Left ventricle myocardium inferior (tissue), 1 donor: ENCODE data around the gene KIRREL3. TPM values are rescaled to one million over a fixed set of nuclear protein-coding genes. Genes with fewer than 3 reads are reported as not detected.
"Not testable (repeated sequence)": the region's sequence is repeated elsewhere in the genome, so short reads cannot be mapped to it uniquely, and the experiment has no call there.

Experiments
- DNase-seq: peaks from one replicate; pipeline ENCODE4 v3.0.0-alpha.2; 2020
- H3K27ac ChIP-seq: fragments of 200-600 bp; replicated peaks from 2 replicates; pipeline ENCODE4 v1.8.0; 2021
- H3K27me3 ChIP-seq: fragments of 200-600 bp; 2 replicates; pipeline ENCODE4 v1.8.0; 2021; ENCODE audit warnings: low read depth
- H3K36me3 ChIP-seq: fragments of 200-600 bp; 2 replicates; pipeline ENCODE4 v1.8.0; 2021
- H3K4me1 ChIP-seq: fragments of 200-600 bp; 2 replicates; pipeline ENCODE4 v1.8.0; 2021
- H3K4me3 ChIP-seq: fragments of 200-600 bp; 2 replicates; pipeline ENCODE4 v1.8.0; 2021; ENCODE audit warnings: mild to moderate bottlenecking, moderate library complexity
- H3K9me3 ChIP-seq: fragments of 200-600 bp; replicated peaks from 2 replicates; pipeline ENCODE4 v1.8.0; 2021
- CTCF ChIP-seq: fragments of 200-600 bp; IDR thresholded peaks from 2 replicates; pipeline ENCODE4 v1.8.0; 2021; ENCODE audit warnings: antibody characterized with exemption, mild to moderate bottlenecking, borderline replicate concordance
- intact Hi-C: fragments of 100-400 bp; cut with micrococcal nuclease; formaldehyde crosslinking; loops from one replicate; pipeline ENCODE4 v1.11.0; 2022
- total RNA-seq: library from RNA; stranded (reverse); fragmentation: NEBNext Ultra II Directional; extraction: Animal tissue kit (Norgen Biotek cat#: 25700); gene quantifications from one replicate; pipeline ENCODE4 v1.2.1, GENCODE V29; 2021
- donor health status: DM: no; HTN: yes; CAD: no; lungs with severe emphysema.

KIRREL3 gene
- total RNA-seq, 1 donor from 2014 or later, result 0.74 TPM

- DNase-seq, result no peak
- intact Hi-C loops, result no loop called here
- no peaks in the 10 kb centered on the region for H3K36me3 ChIP-seq
- peak overlapping the region; percentile 90 for H3K27ac ChIP-seq
- H3K4me3 ChIP-seq, result no peak overlapping the region
- TF ChIP-seq CTCF, result no peak
- H3K27me3 ChIP-seq, result no peaks in the 10 kb centered on the region
- no peaks in the 10 kb centered on the region for H3K9me3 ChIP-seq
- peaks cover 47% of the 10 kb centered on the region for H3K4me1 ChIP-seq
Observed at GRCh38 chr11:126396965-126397364, 603.6 kb downstream of the KIRREL3 start.

- DNase-seq, H3K4me3 ChIP-seq: not testable (repeated sequence)
- H3K27ac ChIP-seq, result peak overlapping the region; percentile 90
Observed at GRCh38 chr11:126396266-126396665, 604.3 kb downstream of the KIRREL3 start.

GRCh38 chr11:126395784-126396183 is 604.8 kb downstream of the KIRREL3 start:
- H3K9me3 ChIP-seq, H3K36me3 ChIP-seq, H3K4me3 ChIP-seq, intact Hi-C loops, H3K27me3 ChIP-seq: not testable (repeated sequence)
- H3K27ac ChIP-seq, result peak overlapping the region; percentile 90
- H3K4me1 ChIP-seq, result peaks cover 59% of the 10 kb centered on the region
- DNase-seq, result peak; percentile 69

More at GRCh38 chr11:126396266-126396665, 604.3 kb downstream of the KIRREL3 start:
- H3K9me3 ChIP-seq, H3K27me3 ChIP-seq, intact Hi-C loops, H3K36me3 ChIP-seq: not testable (repeated sequence)
- H3K4me1 ChIP-seq, result peaks cover 54% of the 10 kb centered on the region

DNA sequence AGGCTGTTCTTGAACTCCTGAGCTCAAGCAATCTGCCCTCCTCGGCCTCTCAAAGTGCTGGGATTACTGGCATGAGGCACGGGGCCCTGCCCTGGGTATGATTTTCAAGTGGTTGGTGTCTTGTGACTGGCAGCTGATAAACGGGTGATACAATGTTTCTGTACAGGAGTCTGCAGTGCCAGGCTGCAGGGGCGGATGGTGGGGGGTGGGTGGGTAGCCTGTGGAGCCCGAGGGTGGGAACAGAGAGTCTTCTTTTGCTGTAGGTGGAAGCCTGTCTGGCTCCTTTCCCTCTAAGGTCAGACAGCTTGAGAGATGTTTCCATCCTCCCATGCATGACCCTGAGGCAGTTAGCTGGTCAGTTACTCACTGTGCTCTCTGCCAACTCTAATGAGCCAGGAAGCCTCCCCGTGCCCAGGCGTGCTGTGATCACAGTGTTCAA is 605.9 kb downstream of the KIRREL3 start:
- H3K9me3 ChIP-seq, H3K27me3 ChIP-seq, H3K4me3 ChIP-seq, intact Hi-C loops, H3K36me3 ChIP-seq: not testable (repeated sequence)
- H3K4me1 ChIP-seq, result peaks cover 67% of the 10 kb centered on the region
- DNase-seq, result peak; percentile 55
- H3K27ac ChIP-seq, result peak overlapping the region; percentile 90

DNA sequence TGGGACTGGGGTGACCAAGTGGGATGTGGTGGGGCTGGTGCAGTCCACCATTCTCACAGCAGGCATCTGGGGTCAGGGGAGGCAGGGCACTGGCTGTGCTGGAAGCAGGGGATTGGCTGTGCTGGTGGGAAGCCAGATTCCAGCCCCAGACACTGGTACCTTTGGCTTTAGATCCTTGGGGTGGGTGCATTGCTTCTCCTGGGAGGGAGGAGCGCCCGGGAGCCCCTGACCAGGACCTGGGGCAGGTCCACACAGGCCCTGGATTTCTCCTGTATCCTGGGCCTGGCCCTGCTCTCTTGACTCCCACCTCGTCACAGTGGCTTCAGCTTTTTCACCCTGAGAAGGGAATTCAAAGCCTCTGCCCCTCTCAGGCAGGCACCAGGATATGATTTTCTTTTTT is 606.5 kb downstream of the KIRREL3 start:
- H3K27me3 ChIP-seq, result no peaks in the 10 kb centered on the region
- intact Hi-C loops, result no loop called here
- DNase-seq, result no peak

DNA sequence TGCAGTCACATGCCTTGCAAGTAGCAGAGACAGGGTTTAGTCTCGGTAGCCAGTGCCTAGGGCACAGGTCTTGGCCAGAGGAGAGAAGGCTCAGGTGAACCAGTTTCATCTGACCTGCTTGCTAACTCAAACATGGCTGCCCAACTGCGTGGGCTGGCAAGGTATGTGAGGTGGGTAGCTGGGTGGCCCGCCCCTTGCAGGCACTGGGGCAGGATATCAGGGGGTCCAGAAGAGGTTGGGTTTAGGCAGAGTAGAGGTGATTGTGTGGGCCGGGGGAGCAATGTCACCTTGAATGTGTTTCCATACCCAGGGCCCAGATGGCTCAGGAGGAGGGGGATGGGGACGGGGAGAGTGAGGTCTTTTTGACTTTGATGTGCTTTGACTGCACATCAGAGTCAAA is 607.4 kb downstream of the KIRREL3 start:
- no peak for DNase-seq
- Histone ChIP-seq H3K27ac (peak overlapping the region; percentile 90), H3K4me1 (peaks cover 66% of the 10 kb centered on the region), H3K9me3 (no peaks in the 10 kb centered on the region), H3K27me3 (no peaks in the 10 kb centered on the region), H3K4me3 (no peak overlapping the region), H3K36me3 (no peaks in the 10 kb centered on the region)
- intact Hi-C loops, result no loop called here
- no peak for TF ChIP-seq CTCF

More for the DNA sequence above, 606.5 kb downstream of the KIRREL3 start:
- TF ChIP-seq CTCF, result no peak
- Histone ChIP-seq H3K27ac (peak overlapping the region; percentile 90), H3K9me3 (no peaks in the 10 kb centered on the region), H3K4me1 (peaks cover 67% of the 10 kb centered on the region), H3K4me3 (no peak overlapping the region), H3K36me3 (no peaks in the 10 kb centered on the region)

GRCh38 chr11:126392633-126393013 is 607.9 kb downstream of the KIRREL3 start:
- intact Hi-C loops, result no loop called here
- no peaks in the 10 kb centered on the region for H3K27me3 ChIP-seq
- peaks cover 69% of the 10 kb centered on the region for H3K4me1 ChIP-seq
- H3K36me3 ChIP-seq, result no peaks in the 10 kb centered on the region
- H3K27ac ChIP-seq, result peak overlapping the region; percentile 90
- no peaks in the 10 kb centered on the region for H3K9me3 ChIP-seq
- no peak for TF ChIP-seq CTCF
- H3K4me3 ChIP-seq, result peak overlapping the region; percentile 17
- no peak for DNase-seq
